H1 (cell line): ENCODE measurements around the gene IFNG-AS1. TPM values are rescaled to one million over a fixed set of nuclear protein-coding genes. Genes with fewer than 3 reads are reported as not detected.

Experiments used
- CTCF ChIA-PET: fragments of 300-600 bp; sonication (Branson Sonifier 250); formaldehyde crosslinking; loops from one replicate; lab custom pipeline; 2021; ENCODE audit not compliant: partially characterized antibody; lab: Charles Lee
- POLR2A ChIA-PET: fragments of 300-600 bp; sonication (Branson Sonifier 250); formaldehyde crosslinking; loops from one replicate; lab custom pipeline; 2021; ENCODE audit warnings: inconsistent platforms; ENCODE audit not compliant: partially characterized antibody; lab: Charles Lee
- DNase-seq, 2 experiments: peaks; one replicate each; pipeline versions ENCODE4 v3.0.0 to v3.0.0-alpha.2; 2010 to 2022; ENCODE audit warnings: low spot score in 2 of 2, low read depth in 1 of 2, mixed read lengths in 1 of 2
- FAIRE-seq: peaks from 2 replicates; lab custom pipeline; 2011; peaks lifted over from hg19 to GRCh38; lab: Jason Lieb, UNC
- H2AFZ ChIP-seq: 2 replicates; pipeline ENCODE4 v1.8.1; 2012; ENCODE audit warnings: low read length, inconsistent platforms
- H2AK5ac ChIP-seq: 2 replicates; pipeline ENCODE4 v1.6.1; 2013; ENCODE audit warnings: low read depth, low read length
- H2BK120ac ChIP-seq: replicated peaks from 2 replicates; pipeline ENCODE3; 2013; ENCODE audit warnings: low read depth, low read length, inconsistent platforms
- H2BK12ac ChIP-seq: 2 replicates; pipeline ENCODE4 v1.6.1; 2013; ENCODE audit warnings: low read depth, low read length
- H2BK15ac ChIP-seq: 2 replicates; pipeline ENCODE4 v1.6.1; 2013; ENCODE audit warnings: low read length
- H2BK20ac ChIP-seq: 2 replicates; pipeline ENCODE4 v1.6.1; 2013; ENCODE audit warnings: low read length
- H2BK5ac ChIP-seq: 2 replicates; pipeline ENCODE4 v1.6.1; 2013; ENCODE audit warnings: low read depth, low read length
- H3K14ac ChIP-seq: 2 replicates; pipeline ENCODE4 v1.6.1; 2013; ENCODE audit warnings: inconsistent platforms; ENCODE audit not compliant: insufficient read length
- H3K18ac ChIP-seq: 2 replicates; pipeline ENCODE4 v1.6.1; 2013; ENCODE audit warnings: low read length; ENCODE audit errors: extremely low read depth
- H3K23ac ChIP-seq: 2 replicates; pipeline ENCODE4 v1.6.1; 2013; ENCODE audit warnings: inconsistent platforms; ENCODE audit not compliant: insufficient read length
- H3K23me2 ChIP-seq: 2 replicates; pipeline ENCODE4 v1.6.1; 2013; ENCODE audit warnings: low read depth, low read length
- H3K27ac ChIP-seq: 2 replicates; pipeline ENCODE4 v1.6.1; 2011; ENCODE audit warnings: low read depth, low read length, inconsistent platforms
- H3K27me3 ChIP-seq, 4 experiments: replicated peaks in 1 of 4; 1 replicate in 1 of 4; 2 replicates in 3 of 4; pipeline versions ENCODE4 v1.6.1 to v1.8.1; 2011 to 2013; ENCODE audit warnings: low read length in 3 of 4, mild to moderate bottlenecking in 3 of 4, inconsistent platforms in 2 of 4, mixed read lengths in 2 of 4, moderate library complexity in 1 of 4; ENCODE audit not compliant: control insufficient read depth in 3 of 4, insufficient read depth in 3 of 4; ENCODE audit errors: extremely low read depth in 1 of 4
- H3K36me3 ChIP-seq, 4 experiments: 2 replicates each; pipeline versions ENCODE4 v1.6.1 to v1.8.1; 2011 to 2013; ENCODE audit warnings: mild to moderate bottlenecking in 4 of 4, low read length in 3 of 4, moderate library complexity in 2 of 4, control low read depth in 1 of 4, inconsistent platforms in 1 of 4; ENCODE audit not compliant: insufficient read depth in 4 of 4, control insufficient read depth in 2 of 4
- H3K4ac ChIP-seq: replicated peaks from 2 replicates; pipeline ENCODE3; 2013; ENCODE audit warnings: low read length, low read depth, mixed read lengths, inconsistent platforms; ENCODE audit not compliant: insufficient read length
- H3K4me1 ChIP-seq, 4 experiments: replicated peaks in 1 of 4; 1 replicate in 1 of 4; 2 replicates in 3 of 4; pipeline versions ENCODE4 v1.6.1 to v1.8.1; 2011 to 2013; ENCODE audit warnings: low read length in 3 of 4, inconsistent platforms in 2 of 4, mixed read lengths in 1 of 4; ENCODE audit not compliant: insufficient read depth in 4 of 4, control insufficient read depth in 3 of 4
- H3K4me2 ChIP-seq, 2 experiments: 2 replicates each; pipeline versions ENCODE4 v1.6.1 to v1.8.1; 2011 to 2013; ENCODE audit warnings: low read depth in 2 of 2, low read length in 2 of 2, control low read depth in 1 of 2, inconsistent platforms in 1 of 2, mild to moderate bottlenecking in 1 of 2; ENCODE audit not compliant: insufficient read depth in 1 of 2
- H3K4me3 ChIP-seq, 4 experiments: fragments of 200-600, 300-600 bp in 1 of 4; sonication (generic), shearing (Covaris generic), sonication (Bioruptor Twin) in 1 of 4; 2 replicates each; pipeline versions ENCODE4 v1.5.1 to v1.8.1; 2011 to 2016; ENCODE audit warnings: low read length in 4 of 4, low read depth in 3 of 4, control low read depth in 2 of 4, inconsistent platforms in 2 of 4, mild to moderate bottlenecking in 2 of 4, mixed read lengths in 1 of 4, moderate library complexity in 1 of 4; ENCODE audit not compliant: insufficient read depth in 2 of 4; ENCODE audit errors: extremely low read depth in 1 of 4
- H3K56ac ChIP-seq: replicated peaks from 2 replicates; pipeline ENCODE3; 2013; ENCODE audit warnings: low read depth, mild to moderate bottlenecking, mixed read lengths, low read length, inconsistent platforms; ENCODE audit not compliant: insufficient read length
- H3K79me1 ChIP-seq: 2 replicates; pipeline ENCODE4 v1.6.1; 2013; ENCODE audit warnings: low read depth, low read length, control low read depth
- H3K79me2 ChIP-seq, 2 experiments: 2 replicates each; pipeline versions ENCODE4 v1.6.1 to v1.8.1; 2012 to 2013; ENCODE audit warnings: low read length in 2 of 2, mild to moderate bottlenecking in 2 of 2, inconsistent platforms in 1 of 2; ENCODE audit not compliant: insufficient read depth in 2 of 2, control insufficient read depth in 1 of 2
- H3K9ac ChIP-seq, 4 experiments: replicated peaks in 1 of 4; 1 replicate in 1 of 4; 2 replicates in 3 of 4; pipeline versions ENCODE4 v1.6.1 to v1.8.1; 2011 to 2013; ENCODE audit warnings: low read depth in 3 of 4, low read length in 3 of 4, control low read depth in 2 of 4, mild to moderate bottlenecking in 2 of 4, moderate library complexity in 2 of 4, inconsistent platforms in 1 of 4; ENCODE audit errors: extremely low read depth in 1 of 4
- H3K9me3 ChIP-seq, 2 experiments: 2 replicates each; pipeline versions ENCODE4 v1.6.1 to v1.8.1; 2012 to 2013; ENCODE audit warnings: mild to moderate bottlenecking in 2 of 2, moderate library complexity in 2 of 2, control low read depth in 1 of 2, inconsistent platforms in 1 of 2, low read depth in 1 of 2, low read length in 1 of 2, mixed read lengths in 1 of 2; ENCODE audit not compliant: insufficient read depth in 2 of 2
- H4K20me1 ChIP-seq, 2 experiments: replicated peaks in 1 of 2; 2 replicates each; pipeline versions ENCODE3 to v1.8.1; 2011 to 2013; ENCODE audit warnings: inconsistent platforms in 2 of 2, low read length in 2 of 2, mild to moderate bottlenecking in 1 of 2; ENCODE audit not compliant: insufficient read depth in 2 of 2, control insufficient read depth in 1 of 2
- H4K5ac ChIP-seq: 2 replicates; pipeline ENCODE4 v1.6.1; 2013; ENCODE audit warnings: low read length, low read depth, mixed read lengths, inconsistent platforms; ENCODE audit not compliant: insufficient read length
- H4K8ac ChIP-seq: 2 replicates; pipeline ENCODE4 v1.8.0; 2013; ENCODE audit warnings: mild to moderate bottlenecking, moderate library complexity, low read length, inconsistent platforms; ENCODE audit not compliant: insufficient read depth; ENCODE audit errors: extremely low read depth
- H4K91ac ChIP-seq: replicated peaks from 2 replicates; pipeline ENCODE3; 2013; ENCODE audit warnings: low read length, mixed read lengths, inconsistent platforms; ENCODE audit not compliant: insufficient read length
- BCL11A ChIP-seq, 2 experiments: IDR thresholded peaks; one replicate each; pipeline ENCODE4 v1.6.1; 2011; ENCODE audit warnings: low read depth in 2 of 2, low read length in 2 of 2, mild to moderate bottlenecking in 2 of 2
- CHD1 ChIP-seq: IDR thresholded peaks from 2 replicates; pipeline ENCODE4 v1.6.1; 2012; ENCODE audit warnings: low read depth, low read length, improper control_type of control experiment
- GTF2F1 ChIP-seq: IDR thresholded peaks from 2 replicates; pipeline ENCODE4 v1.6.1; 2012; ENCODE audit warnings: low read depth, low read length, improper control_type of control experiment, borderline replicate concordance
- JUND ChIP-seq: IDR thresholded peaks from 2 replicates; pipeline ENCODE4 v1.6.1; 2011; ENCODE audit warnings: mild to moderate bottlenecking, improper control_type of control experiment, low read length
- NRF1 ChIP-seq: IDR thresholded peaks from 2 replicates; pipeline ENCODE4 v1.6.1; 2011; ENCODE audit warnings: mild to moderate bottlenecking, low read depth, low read length, improper control_type of control experiment
- POU5F1 ChIP-seq: IDR thresholded peaks from 2 replicates; pipeline ENCODE4 v1.6.1; 2011; ENCODE audit warnings: low read depth, mild to moderate bottlenecking, low read length, moderate library complexity
- RAD21 ChIP-seq, 2 experiments: IDR thresholded peaks in 1 of 2; conservative IDR thresholded peaks in 1 of 2; 2 replicates each; pipeline ENCODE4 v1.6.1; 2011; ENCODE audit warnings: low read depth in 2 of 2, low read length in 2 of 2, improper control_type of control experiment in 1 of 2, inconsistent platforms in 1 of 2, mild to moderate bottlenecking in 1 of 2, moderate library complexity in 1 of 2
- TCF12 ChIP-seq: IDR thresholded peaks from 2 replicates; pipeline ENCODE4 v1.6.1; 2011; ENCODE audit warnings: low read depth, mild to moderate bottlenecking, low read length
- TEAD4 ChIP-seq: IDR thresholded peaks from 2 replicates; pipeline ENCODE4 v1.6.1; 2012; ENCODE audit warnings: low read depth, low read length, inconsistent platforms, mixed read lengths
- WGBS, 2 experiments: shearing (Covaris generic) in 1 of 2; methylation state at CpG; one replicate each; pipeline versions ENCODE4 v1.1.6 to v1.1.7; 2013 to 2015; ENCODE audit warnings: low lambda C conversion rate in 2 of 2, mixed read lengths in 2 of 2, inconsistent platforms in 1 of 2, low coverage in 1 of 2, missing lambda C conversion rate in 1 of 2; ENCODE audit not compliant: insufficient replicate concordance in 2 of 2, insufficient coverage in 1 of 2, insufficient read length in 1 of 2; ENCODE audit errors: extremely low coverage in 1 of 2, missing lambda C conversion rate in 1 of 2; 5-methylcytosine and 5-hydroxymethylcytosine counted together
- polyA plus RNA-seq, 7 experiments: library from polyadenylated mRNA; depleted of rRNA in 3 of 7; stranded (reverse) in 5 of 7; unstranded in 2 of 7; fragments of >200 nt in 5 of 7; fragments of 200-250 nt in 2 of 7; gene quantifications; 1 replicate in 5 of 7; 2 replicates in 1 of 7; 4 replicates in 1 of 7; pipeline versions ENCODE4 v1.2.1 to v1.2.3, GENCODE V29; 2011 to 2013; ENCODE audit warnings: missing spikeins in 2 of 7, mixed read lengths in 2 of 7
- total RNA-seq: library from RNA; stranded (reverse); fragmentation: NEBNext Ultra II Directional; extraction: Animal tissue kit (Norgen Biotek cat#: 25700); gene quantifications from 2 replicates; pipeline ENCODE4 v1.2.1, GENCODE V29; 2021
- TF ChIP-seq, protein P1 (sequence below): IDR thresholded peaks from 2 replicates; pipeline ENCODE4 v1.6.1; 2012; ENCODE audit warnings: low read length, inconsistent platforms

The IFNG-AS1 gene
- total and polyA plus RNA-seq, 2 of the 8 experiments (the other 6 are each of a cell fraction or from before 2014, with no cell fraction given), result not detected

DNA sequence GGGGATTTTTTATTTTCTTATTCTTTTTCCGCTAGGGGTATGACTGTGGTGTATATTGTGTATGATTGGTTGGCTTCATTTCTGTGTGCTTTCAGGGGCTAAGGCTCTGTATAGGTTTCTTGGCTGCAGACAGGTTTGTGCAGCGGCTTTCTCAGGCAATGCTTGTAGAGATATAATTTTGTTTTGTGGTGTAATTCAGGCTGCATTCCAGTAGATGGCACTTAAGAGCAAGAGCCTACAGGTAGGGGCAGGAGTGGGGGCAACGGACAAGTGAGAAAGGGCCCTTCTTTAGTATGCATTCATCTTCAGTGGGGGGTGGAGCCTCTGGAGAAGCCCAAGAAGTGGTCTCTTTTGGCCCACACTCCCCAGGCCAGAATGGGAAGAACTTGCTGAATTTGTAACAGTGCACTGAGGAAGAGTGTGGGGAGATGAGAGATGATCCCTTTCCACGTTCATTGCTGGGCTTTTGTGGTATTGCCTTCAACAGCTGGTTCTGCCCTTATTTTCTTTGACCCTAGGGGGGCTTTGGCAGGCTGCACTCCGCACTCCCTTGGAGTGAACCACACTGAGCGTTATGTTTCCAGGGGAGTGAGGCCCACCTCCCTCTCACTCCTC is 78.6 kb downstream of the IFNG-AS1 start:
- no peak overlapping the region for H3K9ac ChIP-seq
- H2AFZ ChIP-seq, result no peak overlapping the region
- DNase-seq (no peak), FAIRE-seq (peak; percentile 19)
- H3K4me1 ChIP-seq, result no peaks in the 10 kb centered on the region
- no peak overlapping the region for H3K27ac ChIP-seq
- no peak overlapping the region for H4K5ac ChIP-seq
- WGBS, 2 experiments, result 84% methylated on average over 6 of the region's 6 CpGs; no CpG with 5 or more reads in 1 of the 2 experiments
- H2AK5ac ChIP-seq, result no peak overlapping the region
- no peak overlapping the region for H3K56ac ChIP-seq
- H2BK120ac ChIP-seq, result no peak overlapping the region
- H3K4me2 ChIP-seq, result no peak overlapping the region
- no peak overlapping the region for H2BK15ac ChIP-seq
- H3K79me1 ChIP-seq, result no peaks in the 10 kb centered on the region
- ChIA-PET CTCF (interaction anchor here (0.8 to 2.5 kb wide), 22 partner anchors 9 to 167 kb away, joined by 3 to 12 read pairs (median 3); no protein-coding TSS in a partner anchor), POLR2A (no interaction called here)
- H3K23me2 ChIP-seq, result no peaks in the 10 kb centered on the region
- H2BK12ac ChIP-seq, result no peak overlapping the region
- H3K14ac ChIP-seq, result no peak overlapping the region
- H3K23ac ChIP-seq, result no peak overlapping the region
- no peaks in the 10 kb centered on the region for H4K20me1 ChIP-seq
- H4K91ac ChIP-seq, result no peak overlapping the region
- H2BK20ac ChIP-seq, result no peak overlapping the region
- no peaks in the 10 kb centered on the region for H3K36me3 ChIP-seq
- H3K79me2 ChIP-seq, result no peaks in the 10 kb centered on the region
- no peak overlapping the region for H3K4me3 ChIP-seq
- H2BK5ac ChIP-seq, result no peak overlapping the region
- no peak overlapping the region for H3K18ac ChIP-seq
- no peaks in the 10 kb centered on the region; a peak in 1 of 7 replicates for H3K27me3 ChIP-seq
- 0 out of 4 replicates have a peak, but pooled peaks cover 0 to 5% of the 10 kb centered on the region in 2 experiments for H3K9me3 ChIP-seq
- peak overlapping the region; percentile 39 for H4K8ac ChIP-seq
- no peak overlapping the region for H3K4ac ChIP-seq
- TF ChIP-seq, protein P1, sequence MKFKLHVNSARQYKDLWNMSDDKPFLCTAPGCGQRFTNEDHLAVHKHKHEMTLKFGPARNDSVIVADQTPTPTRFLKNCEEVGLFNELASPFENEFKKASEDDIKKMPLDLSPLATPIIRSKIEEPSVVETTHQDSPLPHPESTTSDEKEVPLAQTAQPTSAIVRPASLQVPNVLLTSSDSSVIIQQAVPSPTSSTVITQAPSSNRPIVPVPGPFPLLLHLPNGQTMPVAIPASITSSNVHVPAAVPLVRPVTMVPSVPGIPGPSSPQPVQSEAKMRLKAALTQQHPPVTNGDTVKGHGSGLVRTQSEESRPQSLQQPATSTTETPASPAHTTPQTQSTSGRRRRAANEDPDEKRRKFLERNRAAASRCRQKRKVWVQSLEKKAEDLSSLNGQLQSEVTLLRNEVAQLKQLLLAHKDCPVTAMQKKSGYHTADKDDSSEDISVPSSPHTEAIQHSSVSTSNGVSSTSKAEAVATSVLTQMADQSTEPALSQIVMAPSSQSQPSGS, result no peak
- TF ChIP-seq CHD1, result no peak
- 0 out of 2 replicates have a peak, but pooled peaks have one; percentile 21 for TF ChIP-seq TEAD4
- TF ChIP-seq JUND, result no peak
- no peak for TF ChIP-seq BCL11A (IDR thresholded peaks at IDR 0.05; ENCODE audit: low read depth in 2 of 2, low read length in 2 of 2)
- no peak for TF ChIP-seq NRF1
- TF ChIP-seq POU5F1, result no peak
- no peak for TF ChIP-seq GTF2F1
- TF ChIP-seq RAD21 (IDR thresholded peaks at IDR 0.05 in 1 of 2, conservative IDR thresholded peaks at IDR 0.05 in 1 of 2; ENCODE audit: low read depth in 2 of 2, low read length in 2 of 2), result peak; percentile 61 to 76
- TF ChIP-seq TCF12, result no peak
